BLaER1 (cell line): ENCODE data around the gene AXIN2.

ENCODE experiments used
- H3K27ac ChIP-seq: shearing (Covaris generic); formaldehyde crosslinking; 2 replicates; pipeline ENCODE4 v1.8.1; 2022
- H3K27me3 ChIP-seq: shearing (Covaris generic); formaldehyde crosslinking; 2 replicates; pipeline ENCODE4 v1.8.1; 2022
- H3K36me3 ChIP-seq: shearing (Covaris generic); formaldehyde crosslinking; 2 replicates; pipeline ENCODE4 v1.8.1; 2022
- H3K4me1 ChIP-seq: shearing (Covaris generic); formaldehyde crosslinking; 2 replicates; pipeline ENCODE4 v1.8.1; 2022
- H3K4me2 ChIP-seq: shearing (Covaris generic); formaldehyde crosslinking; 2 replicates; pipeline ENCODE4 v1.8.1; 2022
- H3K4me3 ChIP-seq: shearing (Covaris generic); formaldehyde crosslinking; 2 replicates; pipeline ENCODE4 v1.8.1; 2022
- H3K9ac ChIP-seq: shearing (Covaris generic); formaldehyde crosslinking; 2 replicates; pipeline ENCODE4 v1.8.1; 2022
- H3K9me3 ChIP-seq: shearing (Covaris generic); formaldehyde crosslinking; 2 replicates; pipeline ENCODE4 v1.8.1; 2022
- H4K20me1 ChIP-seq: shearing (Covaris generic); formaldehyde crosslinking; 2 replicates; pipeline ENCODE4 v1.8.1; 2022
- Cebpa-rat ChIP-seq: shearing (Covaris generic); IDR thresholded peaks from 2 replicates; pipeline ENCODE4 v1.8.1; 2022

AXIN2 gene

GRCh38 chr17:65548269-65548969 lies 13.0 kb downstream of the AXIN2 start:
- Histone ChIP-seq H3K9ac (no peak overlapping the region), H3K36me3 (peaks cover 70% of the 10 kb centered on the region)

GRCh38 chr17:65547253-65547670 lies 14.2 kb downstream of the AXIN2 start:
- no peak overlapping the region for H3K27ac ChIP-seq
- no peaks in the 10 kb centered on the region for H3K27me3 ChIP-seq
- peak overlapping the region; percentile 19; the same call in 1 of the 2 replicates for H3K4me2 ChIP-seq
- no peaks in the 10 kb centered on the region for H4K20me1 ChIP-seq
- H3K9ac ChIP-seq = no peak overlapping the region
- H3K4me3 ChIP-seq = no peak overlapping the region
- H3K4me1 ChIP-seq = peaks cover 8% of the 10 kb centered on the region; the same call in 1 of the 2 replicates
- TF ChIP-seq Cebpa-rat = no peak
- H3K9me3 ChIP-seq = no peaks in the 10 kb centered on the region
- H3K36me3 ChIP-seq = peaks cover 66% of the 10 kb centered on the region

More at GRCh38 chr17:65548269-65548969, 13.0 kb downstream of the AXIN2 start:
- peaks cover 8% of the 10 kb centered on the region; the same call in 1 of the 2 replicates for H3K4me1 ChIP-seq
- no peaks in the 10 kb centered on the region for H4K20me1 ChIP-seq
- no peaks in the 10 kb centered on the region for H3K27me3 ChIP-seq
- TF ChIP-seq Cebpa-rat = no peak
- no peak overlapping the region for H3K27ac ChIP-seq
- no peak overlapping the region for H3K4me2 ChIP-seq
- H3K9me3 ChIP-seq = no peaks in the 10 kb centered on the region
- H3K4me3 ChIP-seq = no peak overlapping the region

GRCh38 chr17:65546579-65546978 lies 14.9 kb downstream of the AXIN2 start:
- Histone ChIP-seq H3K9me3 (no peaks in the 10 kb centered on the region), H3K27ac (no peak overlapping the region), H3K4me3 (no peak overlapping the region), H3K27me3 (no peaks in the 10 kb centered on the region), H3K4me1 (peaks cover 8% of the 10 kb centered on the region; the same call in 1 of the 2 replicates), H4K20me1 (no peaks in the 10 kb centered on the region), H3K36me3 (peaks cover 64% of the 10 kb centered on the region), H3K4me2 (no peak overlapping the region), H3K9ac (no peak overlapping the region)
- no peak for TF ChIP-seq Cebpa-rat

GRCh38 chr17:65545705-65546523 lies 15.5 kb downstream of the AXIN2 start:
- no peak for TF ChIP-seq Cebpa-rat
- peaks cover 8% of the 10 kb centered on the region; the same call in 1 of the 2 replicates for H3K4me1 ChIP-seq
- no peak overlapping the region for H3K9ac ChIP-seq
- no peak overlapping the region for H3K4me2 ChIP-seq
- no peak overlapping the region for H3K27ac ChIP-seq
- no peaks in the 10 kb centered on the region for H4K20me1 ChIP-seq
- no peaks in the 10 kb centered on the region for H3K27me3 ChIP-seq
- no peak overlapping the region for H3K4me3 ChIP-seq
- H3K36me3 ChIP-seq = peaks cover 65% of the 10 kb centered on the region
- H3K9me3 ChIP-seq = no peaks in the 10 kb centered on the region

- Histone ChIP-seq H3K27me3 (no peaks in the 10 kb centered on the region), H3K4me1 (peaks cover 8% of the 10 kb centered on the region; the same call in 1 of the 2 replicates), H3K9me3 (no peaks in the 10 kb centered on the region), H3K27ac (no peak overlapping the region), H3K4me3 (no peak overlapping the region), H3K9ac (no peak overlapping the region), H3K36me3 (peaks cover 74% of the 10 kb centered on the region), H4K20me1 (no peaks in the 10 kb centered on the region), H3K4me2 (no peak overlapping the region)
- no peak for TF ChIP-seq Cebpa-rat
Observed at GRCh38 chr17:65544672-65545071, 16.8 kb downstream of the AXIN2 start.

GRCh38 chr17:65542610-65543009 lies 18.8 kb downstream of the AXIN2 start:
- H3K4me1 ChIP-seq = peaks cover 5% of the 10 kb centered on the region; the same call in 1 of the 2 replicates
- H4K20me1 ChIP-seq = no peaks in the 10 kb centered on the region
- no peaks in the 10 kb centered on the region for H3K27me3 ChIP-seq
- no peak overlapping the region for H3K4me3 ChIP-seq
- H3K27ac ChIP-seq = no peak overlapping the region
- no peak overlapping the region for H3K9ac ChIP-seq
- H3K36me3 ChIP-seq = peaks cover 61% of the 10 kb centered on the region
- H3K4me2 ChIP-seq = no peak overlapping the region
- H3K9me3 ChIP-seq = no peaks in the 10 kb centered on the region
- no peak for TF ChIP-seq Cebpa-rat

GRCh38 chr17:65542067-65542466 lies 19.4 kb downstream of the AXIN2 start:
- H4K20me1 ChIP-seq = no peaks in the 10 kb centered on the region
- H3K36me3 ChIP-seq = peaks cover 61% of the 10 kb centered on the region
- H3K4me2 ChIP-seq = no peak overlapping the region

GRCh38 chr17:65541453-65541852 lies 20.0 kb downstream of the AXIN2 start:
- Histone ChIP-seq H4K20me1 (no peaks in the 10 kb centered on the region), H3K27me3 (no peaks in the 10 kb centered on the region), H3K4me1 (no peaks in the 10 kb centered on the region), H3K27ac (no peak overlapping the region), H3K9me3 (no peaks in the 10 kb centered on the region), H3K36me3 (peaks cover 61% of the 10 kb centered on the region), H3K4me2 (no peak overlapping the region), H3K4me3 (no peak overlapping the region), H3K9ac (no peak overlapping the region)
- no peak for TF ChIP-seq Cebpa-rat

More at GRCh38 chr17:65542067-65542466, 19.4 kb downstream of the AXIN2 start:
- TF ChIP-seq Cebpa-rat = no peak
- no peaks in the 10 kb centered on the region for H3K27me3 ChIP-seq
- H3K9ac ChIP-seq = no peak overlapping the region
- H3K27ac ChIP-seq = no peak overlapping the region
- no peaks in the 10 kb centered on the region for H3K4me1 ChIP-seq
- H3K4me3 ChIP-seq = no peak overlapping the region
- no peaks in the 10 kb centered on the region for H3K9me3 ChIP-seq

- H4K20me1 ChIP-seq = no peaks in the 10 kb centered on the region
- TF ChIP-seq Cebpa-rat = no peak
- no peaks in the 10 kb centered on the region for H3K9me3 ChIP-seq
- no peak overlapping the region for H3K4me3 ChIP-seq
- H3K27me3 ChIP-seq = no peaks in the 10 kb centered on the region
- H3K27ac ChIP-seq = no peak overlapping the region
- H3K4me1 ChIP-seq = no peaks in the 10 kb centered on the region
- H3K4me2 ChIP-seq = no peak overlapping the region
- H3K36me3 ChIP-seq = peaks cover 69% of the 10 kb centered on the region
- no peak overlapping the region for H3K9ac ChIP-seq
Observed at GRCh38 chr17:65539630-65540266, 21.7 kb downstream of the AXIN2 start.
